ENCODE data around the gene NPAS3. TPM values are rescaled to one million over a fixed set of nuclear protein-coding genes. Genes with fewer than 3 reads are reported as not detected.

The NPAS3 gene
- total RNA-seq, 4 donors from 2014 or later = 0.19 to 2.1 (median 1.7) TPM; not detected in 1

GRCh38 chr14:33357225-33358010, 418.7 kb downstream of the NPAS3 start:
- Histone ChIP-seq H3K27me3 (no peaks in the 10 kb centered on the region), H3K4me1 (no peaks in the 10 kb centered on the region), H3K36me3 (no peaks in the 10 kb centered on the region), H3K4me3 (no peak overlapping the region), H3K27ac (no peak overlapping the region), H3K9me3 (no peaks in the 10 kb centered on the region)
- DNase-seq = no peak
- no peak for TF ChIP-seq POLR2A (IDR thresholded peaks at IDR 0.05)
- TF ChIP-seq, protein P1, sequence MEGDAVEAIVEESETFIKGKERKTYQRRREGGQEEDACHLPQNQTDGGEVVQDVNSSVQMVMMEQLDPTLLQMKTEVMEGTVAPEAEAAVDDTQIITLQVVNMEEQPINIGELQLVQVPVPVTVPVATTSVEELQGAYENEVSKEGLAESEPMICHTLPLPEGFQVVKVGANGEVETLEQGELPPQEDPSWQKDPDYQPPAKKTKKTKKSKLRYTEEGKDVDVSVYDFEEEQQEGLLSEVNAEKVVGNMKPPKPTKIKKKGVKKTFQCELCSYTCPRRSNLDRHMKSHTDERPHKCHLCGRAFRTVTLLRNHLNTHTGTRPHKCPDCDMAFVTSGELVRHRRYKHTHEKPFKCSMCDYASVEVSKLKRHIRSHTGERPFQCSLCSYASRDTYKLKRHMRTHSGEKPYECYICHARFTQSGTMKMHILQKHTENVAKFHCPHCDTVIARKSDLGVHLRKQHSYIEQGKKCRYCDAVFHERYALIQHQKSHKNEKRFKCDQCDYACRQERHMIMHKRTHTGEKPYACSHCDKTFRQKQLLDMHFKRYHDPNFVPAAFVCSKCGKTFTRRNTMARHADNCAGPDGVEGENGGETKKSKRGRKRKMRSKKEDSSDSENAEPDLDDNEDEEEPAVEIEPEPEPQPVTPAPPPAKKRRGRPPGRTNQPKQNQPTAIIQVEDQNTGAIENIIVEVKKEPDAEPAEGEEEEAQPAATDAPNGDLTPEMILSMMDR (IDR thresholded peaks at IDR 0.05) = no peak

DNA sequence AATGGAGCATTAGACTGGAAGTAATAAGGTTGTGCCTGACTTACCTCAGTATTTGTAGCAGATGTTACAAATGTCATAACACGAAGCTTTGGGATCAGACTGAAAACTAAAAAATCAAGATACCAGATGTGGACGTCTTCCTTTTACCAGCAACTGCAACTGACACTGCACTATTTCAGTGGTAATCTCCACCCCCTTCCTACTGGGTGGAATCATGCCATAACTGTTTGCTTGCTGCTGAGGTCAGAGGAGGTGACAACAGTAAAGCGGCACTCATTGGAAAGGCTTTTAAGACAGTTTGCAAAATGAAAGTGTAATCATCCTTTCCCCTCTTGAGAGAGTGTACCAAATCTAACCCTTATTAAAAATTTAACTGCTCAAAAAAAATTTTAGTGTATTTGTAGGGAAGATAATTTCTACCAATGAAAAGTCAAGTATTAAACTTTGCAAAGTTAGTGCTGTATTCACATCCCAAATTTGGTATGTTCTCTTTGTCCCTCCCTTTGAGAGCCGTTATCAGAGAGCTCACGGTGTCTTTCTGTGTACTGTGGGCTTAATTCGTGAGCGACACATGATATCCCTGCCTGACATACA, 420.7 kb downstream of the NPAS3 start:
- no peaks in the 10 kb centered on the region for H3K4me1 ChIP-seq
- no peak for TF ChIP-seq POLR2A (IDR thresholded peaks at IDR 0.05)
- TF ChIP-seq, protein P1 (IDR thresholded peaks at IDR 0.05) = no peak
- DNase-seq = no peak

GRCh38 chr14:33362934-33363333, 424.3 kb downstream of the NPAS3 start:
- DNase-seq = no peak
- TF ChIP-seq, protein P1 (IDR thresholded peaks at IDR 0.05) = no peak
- TF ChIP-seq POLR2A (IDR thresholded peaks at IDR 0.05) = no peak

More for the DNA sequence above, 420.7 kb downstream of the NPAS3 start:
- Histone ChIP-seq H3K9me3 (no peaks in the 10 kb centered on the region), H3K27me3 (no peaks in the 10 kb centered on the region), H3K36me3 (no peaks in the 10 kb centered on the region), H3K4me3 (no peak overlapping the region), H3K27ac (no peak overlapping the region)

DNA sequence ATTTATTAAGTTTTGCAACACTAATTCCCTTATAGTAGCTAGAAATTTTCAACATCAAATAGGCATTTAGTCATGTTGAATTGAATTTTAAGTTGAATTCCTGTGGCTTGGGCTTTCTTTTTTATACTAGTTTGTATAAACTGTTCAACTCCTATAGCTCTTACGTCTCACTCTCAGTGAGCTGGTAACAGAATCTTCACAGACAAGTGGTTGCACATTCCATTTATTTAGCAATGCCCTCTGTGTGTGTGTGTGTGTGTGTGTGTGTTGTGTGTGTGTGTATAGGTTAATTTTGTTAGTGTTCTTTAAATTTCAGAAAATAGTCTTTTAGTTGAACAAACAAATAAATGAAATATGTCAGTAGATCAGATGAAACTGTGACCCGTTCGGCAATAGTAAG, 425.0 kb downstream of the NPAS3 start:
- no peaks in the 10 kb centered on the region for H3K27me3 ChIP-seq
- H3K27ac ChIP-seq = no peak overlapping the region
- DNase-seq = no peak
- H3K36me3 ChIP-seq = no peaks in the 10 kb centered on the region
- TF ChIP-seq, protein P1 (IDR thresholded peaks at IDR 0.05) = no peak
- no peak for TF ChIP-seq POLR2A (IDR thresholded peaks at IDR 0.05)
- no peaks in the 10 kb centered on the region for H3K9me3 ChIP-seq
- no peaks in the 10 kb centered on the region for H3K4me1 ChIP-seq
- no peak overlapping the region for H3K4me3 ChIP-seq

More at GRCh38 chr14:33362934-33363333, 424.3 kb downstream of the NPAS3 start:
- Histone ChIP-seq H3K27ac (no peak overlapping the region), H3K4me3 (no peak overlapping the region), H3K36me3 (no peaks in the 10 kb centered on the region), H3K27me3 (no peaks in the 10 kb centered on the region), H3K9me3 (no peaks in the 10 kb centered on the region), H3K4me1 (no peaks in the 10 kb centered on the region)

GRCh38 chr14:33364466-33364865, 425.8 kb downstream of the NPAS3 start:
- H3K36me3 ChIP-seq = no peaks in the 10 kb centered on the region
- no peak overlapping the region for H3K27ac ChIP-seq
- H3K4me3 ChIP-seq = no peak overlapping the region
- no peaks in the 10 kb centered on the region for H3K4me1 ChIP-seq
- no peak for TF ChIP-seq POLR2A (IDR thresholded peaks at IDR 0.05)
- TF ChIP-seq, protein P1 (IDR thresholded peaks at IDR 0.05) = no peak
- no peak for DNase-seq
- no peaks in the 10 kb centered on the region for H3K9me3 ChIP-seq
- H3K27me3 ChIP-seq = no peaks in the 10 kb centered on the region
